Keratinocyte (primary cell): ENCODE results near the gene KCNAB2. TPM values are rescaled to one million over a fixed set of nuclear protein-coding genes. Genes with fewer than 3 reads are reported as not detected.

ENCODE experiments used
- DNase-seq: peaks from one replicate; pipeline ENCODE4 v3.0.0-alpha.2; 2011; ENCODE audit warnings: low read depth, missing footprints, low spot score
- FAIRE-seq: peaks from 2 replicates; lab custom pipeline; 2011; peaks lifted over from hg19 to GRCh38; lab: Jason Lieb, UNC
- H2AFZ ChIP-seq: 2 replicates; pipeline ENCODE4 v1.6.0; 2012; ENCODE audit warnings: low read length, control low read depth, inconsistent platforms; ENCODE audit not compliant: control insufficient read depth
- H3K27ac ChIP-seq: 2 replicates; pipeline ENCODE4 v1.5.1; 2011; ENCODE audit warnings: low read length; ENCODE audit not compliant: control insufficient read depth, insufficient read depth
- H3K27me3 ChIP-seq: 3 replicates; pipeline ENCODE4 v1.6.0; 2011; ENCODE audit warnings: low read length; ENCODE audit not compliant: control insufficient read depth, insufficient read depth; ENCODE audit errors: extremely low read depth
- H3K36me3 ChIP-seq, 2 experiments: 2 replicates in 1 of 2; 3 replicates in 1 of 2; pipeline ENCODE4 v1.5.1; 2011; ENCODE audit warnings: low read length in 2 of 2, mild to moderate bottlenecking in 1 of 2; ENCODE audit not compliant: control insufficient read depth in 2 of 2, insufficient read depth in 2 of 2; ENCODE audit errors: extremely low read depth in 1 of 2
- H3K4me1 ChIP-seq: 3 replicates; pipeline ENCODE4 v1.5.1; 2011; ENCODE audit warnings: low read length; ENCODE audit not compliant: control insufficient read depth, insufficient read depth; ENCODE audit errors: extremely low read depth
- H3K4me2 ChIP-seq: 3 replicates; pipeline ENCODE4 v1.6.0; 2011; ENCODE audit warnings: low read depth, low read length; ENCODE audit not compliant: control insufficient read depth, insufficient read depth; ENCODE audit errors: extremely low read depth
- H3K4me3 ChIP-seq, 3 experiments: fragments of 200-600 bp in 1 of 3; sonication (generic) in 1 of 3; 2 replicates in 2 of 3; 3 replicates in 1 of 3; pipeline ENCODE4 v1.5.1; 2011 to 2016; ENCODE audit warnings: low read length in 3 of 3, mild to moderate bottlenecking in 3 of 3, control low read depth in 2 of 3, inconsistent platforms in 1 of 3, low read depth in 1 of 3, mixed read lengths in 1 of 3, mixed run types in 1 of 3, moderate library complexity in 1 of 3; ENCODE audit not compliant: control insufficient read depth in 2 of 3, insufficient read depth in 2 of 3; ENCODE audit errors: extremely low read depth in 1 of 3
- H3K79me2 ChIP-seq: 2 replicates; pipeline ENCODE4 v1.6.0; 2012; ENCODE audit warnings: low read length; ENCODE audit not compliant: control insufficient read depth, insufficient read depth
- H3K9ac ChIP-seq: 3 replicates; pipeline ENCODE4 v1.6.0; 2011; ENCODE audit warnings: low read length; ENCODE audit not compliant: control insufficient read depth, insufficient read depth; ENCODE audit errors: extremely low read depth
- H3K9me1 ChIP-seq: 3 replicates; pipeline ENCODE4 v1.6.0; 2011; ENCODE audit warnings: low read length; ENCODE audit not compliant: control insufficient read depth, insufficient read depth; ENCODE audit errors: extremely low read depth
- H3K9me3 ChIP-seq: 2 replicates; pipeline ENCODE4 v1.5.1; 2012; ENCODE audit warnings: low read depth, low read length; ENCODE audit not compliant: control insufficient read depth
- H4K20me1 ChIP-seq: 3 replicates; pipeline ENCODE4 v1.6.0; 2011; ENCODE audit warnings: low read length; ENCODE audit not compliant: control insufficient read depth, insufficient read depth; ENCODE audit errors: extremely low read depth
- CTCF ChIP-seq, 3 experiments: IDR thresholded peaks in 1 of 3; conservative IDR thresholded peaks in 1 of 3; optimal IDR thresholded peaks in 1 of 3; 2 replicates in 2 of 3; 3 replicates in 1 of 3; pipeline versions ENCODE3 to v1.5.1; 2011; ENCODE audit warnings: low read length in 3 of 3, mild to moderate bottlenecking in 3 of 3, moderate library complexity in 2 of 3, control low read depth in 1 of 3, inconsistent platforms in 1 of 3; ENCODE audit not compliant: insufficient read depth in 2 of 3; ENCODE audit errors: extremely low read depth in 1 of 3
- EZH2 ChIP-seq: IDR thresholded peaks from one replicate; pipeline ENCODE4 v1.6.1; 2012; ENCODE audit warnings: inconsistent platforms, mild to moderate bottlenecking, low read length, moderate library complexity
- dilution Hi-C: fragments of 300-500 bp; cut with MboI; formaldehyde crosslinking; loops from one replicate; pipeline ENCODE4 v1.7.0; 2020; ENCODE audit warnings: low sequenced_read_pairs; ENCODE audit not compliant: extremely low pct_ligation_motif_present
- polyA plus RNA-seq, 5 experiments: library from polyadenylated mRNA; depleted of rRNA in 3 of 5; stranded (reverse) in 3 of 5; stranded (forward) in 1 of 5; unstranded in 1 of 5; fragments of >200 nt; gene quantifications; 1 replicate in 1 of 5; 2 replicates in 3 of 5; 3 replicates in 1 of 5; pipeline versions ENCODE4 v1.2.1 to v1.2.3, GENCODE V29; 2011 to 2012; ENCODE audit warnings: missing spikeins in 2 of 5, low read depth in 1 of 5, low replicate concordance in 1 of 5

The KCNAB2 gene
- polyA plus RNA-seq, 1 donor (not counting 4 experiments of a cell fraction or from before 2014, with no cell fraction given) = 1.8 TPM

DNA sequence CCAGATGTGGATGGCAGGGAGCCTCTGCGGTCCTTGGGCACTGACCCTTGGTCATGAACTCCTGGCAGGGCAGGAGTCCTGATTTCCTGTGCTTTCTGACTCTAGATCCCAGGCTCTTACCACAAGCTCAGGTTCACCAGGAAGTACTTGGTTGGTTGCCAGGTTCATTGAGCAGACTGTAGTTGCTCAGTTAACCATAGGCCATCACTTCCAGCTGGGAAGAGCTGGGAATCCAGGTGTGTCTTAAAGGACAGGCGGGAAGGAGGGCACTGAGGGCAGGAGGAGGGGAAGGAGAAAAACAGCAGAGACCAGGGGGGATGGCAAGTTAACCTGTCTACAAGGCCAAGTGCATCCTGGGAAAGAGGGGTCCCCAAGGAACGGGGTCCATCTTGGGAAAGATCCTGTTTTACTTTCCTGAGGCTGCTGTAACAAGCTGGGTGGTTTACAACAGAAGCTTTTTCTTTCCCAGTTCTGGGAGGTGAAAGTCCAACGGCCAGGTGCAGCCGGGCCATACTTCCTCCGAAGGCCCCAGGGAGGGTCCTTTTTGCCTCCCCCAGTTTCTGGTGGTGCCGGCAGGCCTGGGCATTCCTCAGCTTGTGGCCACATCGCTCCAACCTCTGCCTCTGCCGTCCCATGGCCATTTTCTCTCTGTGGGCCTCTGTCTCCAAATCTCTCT lies 11.6 kb downstream of the KCNAB2 start:
- H2AFZ ChIP-seq = no peak overlapping the region
- H3K9me3 ChIP-seq = no peaks in the 10 kb centered on the region
- H3K4me1 ChIP-seq = peaks cover 8% of the 10 kb centered on the region
- no peaks in the 10 kb centered on the region for H3K79me2 ChIP-seq
- FAIRE-seq (no peak), DNase-seq (no peak)
- H3K27me3 ChIP-seq = peaks cover 7% of the 10 kb centered on the region
- no peak overlapping the region for H3K4me3 ChIP-seq
- TF ChIP-seq EZH2 (no peak), CTCF (optimal IDR thresholded peaks at IDR 0.05 in 1 of 3, IDR thresholded peaks at IDR 0.05 in 1 of 3, conservative IDR thresholded peaks at IDR 0.05 in 1 of 3; ENCODE audit: extremely low read depth in 1 of 3, insufficient read depth in 2 of 3, low read length in 3 of 3) (no peak)
- H3K36me3 ChIP-seq = no peaks in the 10 kb centered on the region
- no peaks in the 10 kb centered on the region for H3K9me1 ChIP-seq
- no peak overlapping the region for H3K9ac ChIP-seq
- peaks cover 4% of the 10 kb centered on the region for H4K20me1 ChIP-seq
- dilution Hi-C loops = no loop called here
- H3K27ac ChIP-seq = no peak overlapping the region
- no peak overlapping the region for H3K4me2 ChIP-seq

GRCh38 chr1:6059866-6060265 lies 14.2 kb downstream of the KCNAB2 start:
- Histone ChIP-seq H3K4me1 (peaks cover 8% of the 10 kb centered on the region), H3K36me3 (no peaks in the 10 kb centered on the region), H4K20me1 (no peaks in the 10 kb centered on the region), H3K79me2 (no peaks in the 10 kb centered on the region), H2AFZ (no peak overlapping the region), H3K4me2 (no peak overlapping the region), H3K27ac (no peak overlapping the region), H3K9me3 (no peaks in the 10 kb centered on the region), H3K9ac (no peak overlapping the region), H3K9me1 (no peaks in the 10 kb centered on the region), H3K4me3 (no peak overlapping the region), H3K27me3 (peaks cover 9% of the 10 kb centered on the region)
- DNase-seq = no peak
- no peak for TF ChIP-seq CTCF (optimal IDR thresholded peaks at IDR 0.05 in 1 of 3, IDR thresholded peaks at IDR 0.05 in 1 of 3, conservative IDR thresholded peaks at IDR 0.05 in 1 of 3; ENCODE audit: extremely low read depth in 1 of 3, insufficient read depth in 2 of 3, low read length in 3 of 3)
- dilution Hi-C loops = no loop called here
- FAIRE-seq = no peak
